LNCaP clone FGC (cell line): ENCODE measurements around the gene COL11A2.

Experiments used
- DNase-seq: peaks from one replicate; pipeline ENCODE4 v3.0.0-alpha.2; 2011; ENCODE audit warnings: low read depth
- H3K4me3 ChIP-seq: 2 replicates; pipeline ENCODE4 v1.5.1; 2011; ENCODE audit warnings: mild to moderate bottlenecking, low read depth, low read length, control low read depth
- TF ChIP-seq, protein P1 (sequence below): IDR thresholded peaks from 2 replicates; pipeline ENCODE4 v1.5.1; 2012; ENCODE audit warnings: mild to moderate bottlenecking; ENCODE audit not compliant: control insufficient read depth, insufficient read depth; ENCODE audit errors: extremely low read depth

Gene COL11A2

DNA sequence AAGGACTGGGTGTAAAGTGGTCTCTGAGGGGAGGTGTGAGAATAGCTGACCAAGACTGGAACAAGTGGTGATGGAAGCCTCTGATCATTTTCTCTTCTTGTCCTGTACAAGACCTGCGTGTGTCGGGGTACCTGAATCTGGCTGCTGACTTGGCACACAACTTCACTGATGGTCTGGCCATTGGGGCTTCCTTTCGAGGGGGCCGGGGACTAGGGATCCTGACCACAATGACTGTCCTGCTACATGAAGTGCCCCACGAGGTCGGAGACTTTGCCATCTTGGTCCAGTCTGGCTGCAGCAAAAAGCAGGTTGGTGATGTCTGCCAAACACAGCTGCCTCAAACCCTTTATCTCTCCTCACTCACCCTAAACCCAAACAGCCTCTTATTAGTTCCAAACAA is 10.5 kb upstream of the COL11A2 start:
- TF ChIP-seq, protein P1, sequence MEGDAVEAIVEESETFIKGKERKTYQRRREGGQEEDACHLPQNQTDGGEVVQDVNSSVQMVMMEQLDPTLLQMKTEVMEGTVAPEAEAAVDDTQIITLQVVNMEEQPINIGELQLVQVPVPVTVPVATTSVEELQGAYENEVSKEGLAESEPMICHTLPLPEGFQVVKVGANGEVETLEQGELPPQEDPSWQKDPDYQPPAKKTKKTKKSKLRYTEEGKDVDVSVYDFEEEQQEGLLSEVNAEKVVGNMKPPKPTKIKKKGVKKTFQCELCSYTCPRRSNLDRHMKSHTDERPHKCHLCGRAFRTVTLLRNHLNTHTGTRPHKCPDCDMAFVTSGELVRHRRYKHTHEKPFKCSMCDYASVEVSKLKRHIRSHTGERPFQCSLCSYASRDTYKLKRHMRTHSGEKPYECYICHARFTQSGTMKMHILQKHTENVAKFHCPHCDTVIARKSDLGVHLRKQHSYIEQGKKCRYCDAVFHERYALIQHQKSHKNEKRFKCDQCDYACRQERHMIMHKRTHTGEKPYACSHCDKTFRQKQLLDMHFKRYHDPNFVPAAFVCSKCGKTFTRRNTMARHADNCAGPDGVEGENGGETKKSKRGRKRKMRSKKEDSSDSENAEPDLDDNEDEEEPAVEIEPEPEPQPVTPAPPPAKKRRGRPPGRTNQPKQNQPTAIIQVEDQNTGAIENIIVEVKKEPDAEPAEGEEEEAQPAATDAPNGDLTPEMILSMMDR: no peak
- DNase-seq: no peak
- H3K4me3 ChIP-seq: no peak overlapping the region

DNA sequence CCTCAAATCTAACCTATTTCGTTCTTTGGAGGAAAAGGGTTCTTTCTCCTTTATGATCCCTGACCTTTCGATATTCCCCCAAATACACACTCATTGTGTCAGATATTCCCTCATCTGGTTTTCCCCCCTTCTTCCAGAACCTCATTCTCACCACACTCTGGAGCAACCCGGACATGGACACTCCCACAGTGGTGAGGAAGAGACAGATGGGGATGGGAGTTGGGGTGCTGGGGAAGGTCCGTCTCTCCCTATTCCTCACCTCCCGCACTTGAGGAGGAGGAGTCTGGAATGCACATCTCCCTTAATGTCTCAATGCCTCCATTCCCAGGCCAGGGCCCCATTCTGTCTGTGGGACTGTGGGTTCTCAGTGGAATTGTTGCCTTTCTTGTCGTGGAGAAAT is 9.7 kb upstream of the COL11A2 start:
- TF ChIP-seq, protein P1: no peak
- DNase-seq: no peak
- H3K4me3 ChIP-seq: peak overlapping the region; percentile 98

DNA sequence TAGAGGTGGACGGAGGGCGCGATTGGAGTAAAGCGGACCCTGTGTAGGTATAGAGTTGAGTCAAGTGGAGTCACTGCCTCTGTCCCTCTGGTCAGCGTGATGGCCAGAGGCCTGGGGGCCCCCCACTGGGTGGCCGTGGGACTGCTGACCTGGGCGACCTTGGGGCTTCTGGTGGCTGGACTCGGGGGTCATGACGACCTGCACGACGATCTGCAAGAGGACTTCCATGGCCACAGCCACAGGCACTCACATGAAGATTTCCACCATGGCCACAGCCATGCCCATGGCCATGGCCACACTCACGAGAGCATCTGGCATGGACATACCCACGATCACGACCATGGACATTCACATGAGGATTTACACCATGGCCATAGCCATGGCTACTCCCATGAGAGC is 8.9 kb upstream of the COL11A2 start:
- DNase-seq: no peak
- TF ChIP-seq, protein P1: no peak
- peak overlapping the region; percentile 98 for H3K4me3 ChIP-seq

DNA sequence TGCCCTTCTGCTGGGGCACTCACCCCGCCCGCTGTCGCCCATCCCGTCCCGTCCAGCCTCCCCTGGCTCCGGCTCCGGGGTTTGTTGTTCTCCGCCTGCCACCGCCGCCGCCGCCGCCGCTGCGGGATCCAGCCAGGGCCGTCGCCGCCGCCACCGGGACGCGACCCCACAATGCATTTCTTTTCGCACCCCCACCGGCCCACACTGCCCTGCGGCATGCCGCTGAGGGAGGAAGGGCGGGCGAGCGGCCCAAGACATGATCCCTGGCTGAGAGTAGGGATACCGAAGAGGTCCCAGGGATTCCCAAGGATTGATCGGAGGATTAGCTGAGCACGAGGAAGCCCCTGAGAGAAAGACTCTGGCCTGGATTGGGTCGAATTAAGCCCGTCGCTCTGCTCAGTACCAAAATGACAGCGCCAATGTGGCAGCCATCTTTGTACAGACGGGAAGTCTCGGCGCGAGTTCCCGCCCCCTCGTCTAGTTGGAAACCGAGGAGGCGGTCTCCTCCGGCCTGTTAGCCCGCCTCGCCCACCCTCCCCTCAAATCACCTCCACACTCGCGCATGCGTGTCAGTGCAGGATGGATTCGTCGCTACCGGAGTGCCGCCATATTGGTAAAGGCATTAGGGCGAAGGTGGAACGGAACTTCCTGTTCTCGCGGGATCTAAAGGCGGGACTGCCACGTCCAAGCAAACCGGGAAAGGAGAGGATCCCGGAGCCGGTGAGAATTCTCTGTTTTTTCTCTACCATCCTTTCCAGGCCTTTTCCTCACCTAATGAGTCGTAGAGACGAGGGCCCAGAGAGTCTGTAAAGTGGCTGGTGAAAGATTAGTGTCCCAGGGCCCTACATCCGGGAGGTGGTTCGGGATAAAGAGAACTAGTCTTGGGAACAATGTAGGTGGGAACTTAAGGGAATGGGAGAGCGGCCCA is 8.2 kb upstream of the COL11A2 start, which contains the start of the genes RXRB and SLC39A7:
Gene RXRB, minus strand, starts transcription at position 447 of the 928 bp plus-strand sequence. Its CDS starts 189 bp downstream, at position 258.
Gene SLC39A7, plus strand, starts transcription at position 649 of the 928 bp plus-strand sequence. CDS start 379 bp downstream, outside the sequence.
- DNase-seq: peak; percentile 97
- H3K4me3 ChIP-seq: peak within 1 kb of the TSS; percentile 98
- TF ChIP-seq, protein P1: no peak

DNA sequence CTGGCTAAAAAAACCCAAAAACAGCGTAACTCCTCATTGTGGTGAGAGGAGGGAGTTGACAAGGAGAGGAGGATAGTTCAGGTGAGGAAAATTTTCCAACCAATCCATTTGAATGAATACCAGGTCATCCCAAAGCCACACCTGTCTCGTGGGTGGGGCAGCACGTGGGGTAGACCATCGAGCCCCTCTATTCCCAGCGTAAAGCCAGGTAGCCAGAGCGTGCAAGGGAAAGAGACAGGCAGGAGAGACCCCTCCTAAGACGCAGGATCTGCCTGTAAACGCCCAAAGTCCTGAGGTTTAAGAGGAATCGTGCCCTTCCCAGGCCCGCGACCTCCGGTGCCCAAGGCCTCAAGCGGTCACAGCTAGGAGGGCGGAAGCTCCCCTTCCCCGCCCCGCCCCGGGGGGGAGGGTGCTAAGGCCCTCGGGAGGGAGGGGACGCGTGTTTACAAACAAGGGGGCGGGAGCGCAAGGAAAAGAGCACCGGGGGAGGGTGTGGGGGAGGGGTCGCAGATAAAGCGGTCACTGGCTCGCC is 7.5 kb upstream of the COL11A2 start:
- peak overlapping the region; percentile 98 for H3K4me3 ChIP-seq
- TF ChIP-seq, protein P1: no peak
- peak; percentile 67 for DNase-seq

DNA sequence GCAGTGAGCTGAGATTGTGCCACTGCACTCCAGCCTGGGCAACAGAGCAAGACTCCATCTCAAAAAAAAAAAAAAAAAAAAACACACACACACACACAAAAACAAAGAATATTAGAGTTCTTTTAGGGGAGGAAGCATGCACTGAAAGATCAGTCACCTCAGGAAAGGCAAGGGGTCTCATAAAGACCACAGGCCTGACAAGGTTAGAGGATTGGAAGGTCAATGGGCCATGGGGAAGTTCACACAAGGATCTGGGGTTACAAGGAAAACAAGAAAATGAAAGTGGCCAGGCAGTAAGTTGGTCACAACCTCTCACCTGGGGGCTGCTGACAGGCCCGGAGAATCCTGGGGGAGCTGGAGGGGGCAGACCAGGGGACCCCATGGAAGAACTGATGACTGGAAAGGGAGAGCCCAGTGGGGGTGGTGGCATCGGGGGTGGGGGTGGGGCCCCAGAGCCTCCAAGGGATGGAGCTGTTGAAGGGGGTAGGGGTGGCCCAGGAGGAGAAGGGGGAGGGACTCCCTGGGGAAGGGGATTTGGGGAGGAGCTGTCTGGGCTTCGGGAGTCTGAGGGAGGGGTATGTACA is 6.7 kb upstream of the COL11A2 start:
- TF ChIP-seq, protein P1: no peak
- no peak for DNase-seq
- peak overlapping the region; percentile 98 for H3K4me3 ChIP-seq
